Spleen (tissue), 11 donors: Measurements from ENCODE around the gene ITCH. TPM values are rescaled to one million over a fixed set of nuclear protein-coding genes. Genes with fewer than 3 reads are reported as not detected.

Experiments used
- DNase-seq: peaks from one replicate; pipeline ENCODE4 v3.0.0-alpha.2; 2020
- H3K27ac ChIP-seq, 8 donors: fragments of 200-600 bp; sonication (generic) in 7 of 8; 1 replicate in 4 of 8; 2 replicates in 4 of 8; pipeline versions ENCODE4 v1.5.0 to v1.8.0; 2016 to 2021; ENCODE audit warnings: inconsistent platforms in 4 of 8, mild to moderate bottlenecking in 4 of 8, moderate library complexity in 1 of 8
- H3K27me3 ChIP-seq, 7 donors: fragments of 200-600 bp; sonication (generic) in 6 of 7; replicated peaks in 1 of 7; 1 replicate in 4 of 7; 2 replicates in 3 of 7; pipeline versions ENCODE4 v1.5.0 to v1.8.0; 2016 to 2021; ENCODE audit warnings: inconsistent platforms in 3 of 7, mild to moderate bottlenecking in 1 of 7
- H3K36me3 ChIP-seq, 6 donors: fragments of 200-600 bp; sonication (generic) in 5 of 6; 1 replicate in 4 of 6; 2 replicates in 2 of 6; pipeline versions ENCODE4 v1.5.0 to v1.8.0; 2016 to 2021; ENCODE audit warnings: inconsistent platforms in 2 of 6
- H3K4me1 ChIP-seq, 6 donors: fragments of 200-600 bp; sonication (generic) in 5 of 6; 1 replicate in 3 of 6; 2 replicates in 3 of 6; pipeline versions ENCODE4 v1.5.0 to v1.8.0; 2016 to 2021; ENCODE audit warnings: inconsistent platforms in 3 of 6
- H3K4me3 ChIP-seq, 8 donors: fragments of 200-600 bp; sonication (generic) in 7 of 8; 1 replicate in 4 of 8; 2 replicates in 4 of 8; pipeline versions ENCODE4 v1.5.0 to v1.8.0; 2016 to 2021; ENCODE audit warnings: inconsistent platforms in 4 of 8, mild to moderate bottlenecking in 4 of 8, moderate library complexity in 2 of 8
- H3K9me3 ChIP-seq, 8 donors: fragments of 200-600 bp; sonication (generic) in 7 of 8; 1 replicate in 4 of 8; 2 replicates in 4 of 8; pipeline versions ENCODE4 v1.5.0 to v1.8.0; 2016 to 2021; ENCODE audit warnings: inconsistent platforms in 4 of 8
- CTCF ChIP-seq, 11 experiments: fragments of 200-600 bp in 7 of 11; fragments of 450-650 bp in 4 of 11; sonication (generic) in 4 of 11; IDR thresholded peaks in 8 of 11; conservative IDR thresholded peaks in 3 of 11; 1 replicate in 7 of 11; 2 replicates in 4 of 11; pipeline versions ENCODE4 v1.4.0 to v1.8.0; 2016 to 2021; ENCODE audit warnings: antibody characterized with exemption in 11 of 11, inconsistent platforms in 4 of 11, mild to moderate bottlenecking in 1 of 11
- POLR2A ChIP-seq, 3 donors: fragments of 450-650 bp; IDR thresholded peaks; one replicate each; pipeline ENCODE4 v1.5.1; 2017; ENCODE audit warnings: antibody characterized with exemption in 3 of 3, mild to moderate bottlenecking in 1 of 3
- POLR2AphosphoS5 ChIP-seq, 3 donors: sonication (generic); formaldehyde crosslinking; IDR thresholded peaks; one replicate each; pipeline ENCODE4 v1.5.1; 2017; ENCODE audit warnings: antibody characterized with exemption in 3 of 3
- WGBS, 5 donors: extraction: QIAGEN DNeasy Blood & Tissue Kit in 3 of 5; methylation state at CpG; one replicate each; pipeline versions ENCODE4 v1.1.5 to v1.1.7; 2013 to 2018; 5-methylcytosine and 5-hydroxymethylcytosine counted together
- intact Hi-C: fragments of 100-400 bp; cut with DNase I; formaldehyde crosslinking; loops from one replicate; pipeline ENCODE4 v1.15.0; 2023; ENCODE audit warnings: low total_unique reads
- polyA plus RNA-seq, 3 donors: library from polyadenylated mRNA; stranded (reverse); fragments of 200-250 nt; gene quantifications; one replicate each; pipeline ENCODE4 v1.2.1, GENCODE V29; 2013
- total RNA-seq, 7 donors: library from RNA; depleted of rRNA in 3 of 7; stranded (reverse); fragments of >200 nt in 3 of 7; fragmentation: NEBNext Ultra II Directional in 4 of 7; extraction: Animal tissue kit (Norgen Biotek cat#: 25700) in 4 of 7; gene quantifications; one replicate each; pipeline versions ENCODE4 v1.1.0 to v1.2.1, GENCODE V29; 2016 to 2021
- donor health status: healthy with polysubstance abuse.
- donor health status: DM: no; HTN: no; CAD: no; lungs with moderate emphysema.
- donor health status: DM: no; HTN: no; CAD: no.
- donor health status: Bipolar disorder and iron deficiency.
- donor health status: healthy.
- donor health status: DM: no; HTN: no; CAD: no.
- donor health status: DM: yes; HTN: yes; CAD: no.

Gene ITCH
- total and polyA plus RNA-seq, 10 donors: 6.9 to 72.7 (median 61.6) TPM

GRCh38 chr20:34459209-34459897 lies 96.3 kb downstream of the ITCH start:
- Histone ChIP-seq H3K27ac (no peak overlapping the region), H3K9me3 (no peaks in the 10 kb centered on the region), H3K4me1 (peaks cover 0 to 16% (median 2%) of the 10 kb centered on the region in 6 donors), H3K36me3 (peaks cover 0 to 98% (median 52%) of the 10 kb centered on the region in 6 donors), H3K4me3 (no peak overlapping the region), H3K27me3 (no peaks in the 10 kb centered on the region)
- DNase-seq: no peak
- TF ChIP-seq CTCF (IDR thresholded peaks at IDR 0.05 in 8 of 11, conservative IDR thresholded peaks at IDR 0.05 in 3 of 11): no peak
- no peak for TF ChIP-seq POLR2A (IDR thresholded peaks at IDR 0.05)
- TF ChIP-seq POLR2AphosphoS5 (IDR thresholded peaks at IDR 0.05): no peak
- intact Hi-C loops: no loop called here
- WGBS, 5 donors: 84 to 92% (median 89%) methylated on average over 5 of the region's 5 CpGs

- Histone ChIP-seq H3K36me3 (peaks cover 0 to 99% (median 54%) of the 10 kb centered on the region in 6 donors), H3K27ac (no peak overlapping the region), H3K27me3 (no peaks in the 10 kb centered on the region), H3K4me3 (no peak overlapping the region), H3K4me1 (peaks cover 0 to 16% (median 2%) of the 10 kb centered on the region in 6 donors), H3K9me3 (no peaks in the 10 kb centered on the region)
- DNase-seq: no peak
- WGBS, 5 donors: 90 to 95% (median 92%) methylated on average over 2 of the region's 2 CpGs
- no peak for TF ChIP-seq POLR2AphosphoS5 (IDR thresholded peaks at IDR 0.05)
- TF ChIP-seq CTCF (IDR thresholded peaks at IDR 0.05 in 8 of 11, conservative IDR thresholded peaks at IDR 0.05 in 3 of 11): no peak
- no peak for TF ChIP-seq POLR2A (IDR thresholded peaks at IDR 0.05)
- intact Hi-C loops: no loop called here
Observed at GRCh38 chr20:34461779-34462087, 98.7 kb downstream of the ITCH start.

GRCh38 chr20:34468951-34469350 lies 105.9 kb downstream of the ITCH start:
- Histone ChIP-seq H3K9me3 (no peaks in the 10 kb centered on the region), H3K36me3 (peaks cover 0 to 99% (median 45%) of the 10 kb centered on the region in 6 donors), H3K27me3 (no peaks in the 10 kb centered on the region), H3K4me3 (no peak overlapping the region), H3K4me1 (peaks cover 0 to 8% (median 3%) of the 10 kb centered on the region in 6 donors), H3K27ac (no peak overlapping the region)
- DNase-seq: no peak
- intact Hi-C loops: no loop called here
- WGBS, 5 donors: 47 to 83% (median 62%) methylated on average over 1 of the region's 1 CpG
- no peak for TF ChIP-seq CTCF (IDR thresholded peaks at IDR 0.05 in 8 of 11, conservative IDR thresholded peaks at IDR 0.05 in 3 of 11)
- no peak for TF ChIP-seq POLR2A (IDR thresholded peaks at IDR 0.05)
- TF ChIP-seq POLR2AphosphoS5 (IDR thresholded peaks at IDR 0.05): no peak

- Histone ChIP-seq H3K4me1 (peaks cover 0 to 20% (median 12%) of the 10 kb centered on the region in 6 donors), H3K36me3 (peaks cover 0 to 98% (median 34%) of the 10 kb centered on the region in 6 donors), H3K27me3 (no peaks in the 10 kb centered on the region), H3K27ac (no peak overlapping the region), H3K9me3 (no peaks in the 10 kb centered on the region), H3K4me3 (no peak overlapping the region)
- intact Hi-C loops: loop anchor here (5.0 kb wide), 1 partner anchor 160 kb away; no protein-coding TSS in a partner anchor
- no peak for DNase-seq
- WGBS, 5 donors: 77 to 87% (median 82%) methylated on average over 6 of the region's 6 CpGs
- no peak for TF ChIP-seq POLR2AphosphoS5 (IDR thresholded peaks at IDR 0.05)
- TF ChIP-seq POLR2A (IDR thresholded peaks at IDR 0.05): no peak
- no peak for TF ChIP-seq CTCF (IDR thresholded peaks at IDR 0.05 in 8 of 11, conservative IDR thresholded peaks at IDR 0.05 in 3 of 11)
Observed at GRCh38 chr20:34472246-34472925, 109.3 kb downstream of the ITCH start.
